ENCODE results near the gene ZFY. TPM values are rescaled to one million over a fixed set of nuclear protein-coding genes. Genes with fewer than 3 reads are reported as not detected.

The ZFY gene
- total RNA-seq, 1 experiment from 2014 or later: 3.5 TPM

GRCh38 chrY:2952912-2953311 is 17.7 kb downstream of the ZFY start:
- intact Hi-C loops (cut with micrococcal nuclease): no loop called here

More at GRCh38 chrY:2952912-2953311, 17.7 kb downstream of the ZFY start:
- Histone ChIP-seq H3K4me2 (ENCODE audit: low read length) (no peak overlapping the region), H3K36me3 (ENCODE audit: control insufficient read depth in 1 of 2, insufficient read depth in 2 of 2, low read length in 2 of 2) (no peaks in the 10 kb centered on the region), H3K9ac (ENCODE audit: low read length) (no peak overlapping the region), H3K9me3 (ENCODE audit: control insufficient read depth in 1 of 2, insufficient read depth in 1 of 2, low read depth in 1 of 2, low read length in 2 of 2) (no peaks in the 10 kb centered on the region), H3K4me1 (ENCODE audit: control insufficient read depth in 1 of 2, insufficient read depth in 2 of 2, low read length in 2 of 2) (no peaks in the 10 kb centered on the region), H3K27me3 (ENCODE audit: insufficient read depth, low read length) (no peaks in the 10 kb centered on the region), H3K9me2 (ENCODE audit: insufficient read depth) (no peaks in the 10 kb centered on the region), H3K79me2 (ENCODE audit: insufficient read depth, low read length) (no peaks in the 10 kb centered on the region), H2AFZ (ENCODE audit: low read depth, low read length, poor library complexity, severe bottlenecking) (no peak overlapping the region), H3K27ac (ENCODE audit: low read depth, low read length) (no peak overlapping the region), H3K4me3 (replicated peaks in 1 of 2; ENCODE audit: low read depth in 1 of 2, low read length in 2 of 2) (no peak overlapping the region), H4K20me1 (ENCODE audit: insufficient read depth) (no peaks in the 10 kb centered on the region)
- no peak for DNase-seq (ENCODE audit: low read depth, low spot score)
- CTCF ChIA-PET: no interaction called here
- no peak for TF ChIP-seq EZH2phosphoT487 (IDR thresholded peaks at IDR 0.05; ENCODE audit: borderline replicate concordance)
- no peak for TF ChIP-seq JUND (IDR thresholded peaks at IDR 0.05)
- TF ChIP-seq POLR2A (IDR thresholded peaks at IDR 0.05; ENCODE audit: borderline replicate concordance, extremely low read depth, insufficient read depth, insufficient read length): no peak
- TF ChIP-seq, protein P1, sequence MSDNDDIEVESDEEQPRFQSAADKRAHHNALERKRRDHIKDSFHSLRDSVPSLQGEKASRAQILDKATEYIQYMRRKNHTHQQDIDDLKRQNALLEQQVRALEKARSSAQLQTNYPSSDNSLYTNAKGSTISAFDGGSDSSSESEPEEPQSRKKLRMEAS (IDR thresholded peaks at IDR 0.05): no peak
- TF ChIP-seq TCF7L2 (IDR thresholded peaks at IDR 0.05; ENCODE audit: borderline replicate concordance, extremely low read depth, insufficient read depth, insufficient read length): no peak
- no peak for TF ChIP-seq CEBPB (IDR thresholded peaks at IDR 0.05; ENCODE audit: low read depth)
- TF ChIP-seq CBX3 (IDR thresholded peaks at IDR 0.05; ENCODE audit: low read depth): no peak
- TF ChIP-seq, protein P2, sequence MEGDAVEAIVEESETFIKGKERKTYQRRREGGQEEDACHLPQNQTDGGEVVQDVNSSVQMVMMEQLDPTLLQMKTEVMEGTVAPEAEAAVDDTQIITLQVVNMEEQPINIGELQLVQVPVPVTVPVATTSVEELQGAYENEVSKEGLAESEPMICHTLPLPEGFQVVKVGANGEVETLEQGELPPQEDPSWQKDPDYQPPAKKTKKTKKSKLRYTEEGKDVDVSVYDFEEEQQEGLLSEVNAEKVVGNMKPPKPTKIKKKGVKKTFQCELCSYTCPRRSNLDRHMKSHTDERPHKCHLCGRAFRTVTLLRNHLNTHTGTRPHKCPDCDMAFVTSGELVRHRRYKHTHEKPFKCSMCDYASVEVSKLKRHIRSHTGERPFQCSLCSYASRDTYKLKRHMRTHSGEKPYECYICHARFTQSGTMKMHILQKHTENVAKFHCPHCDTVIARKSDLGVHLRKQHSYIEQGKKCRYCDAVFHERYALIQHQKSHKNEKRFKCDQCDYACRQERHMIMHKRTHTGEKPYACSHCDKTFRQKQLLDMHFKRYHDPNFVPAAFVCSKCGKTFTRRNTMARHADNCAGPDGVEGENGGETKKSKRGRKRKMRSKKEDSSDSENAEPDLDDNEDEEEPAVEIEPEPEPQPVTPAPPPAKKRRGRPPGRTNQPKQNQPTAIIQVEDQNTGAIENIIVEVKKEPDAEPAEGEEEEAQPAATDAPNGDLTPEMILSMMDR (IDR thresholded peaks at IDR 0.05 in 2 of 3, conservative IDR thresholded peaks at IDR 0.05 in 1 of 3; ENCODE audit: borderline replicate concordance in 1 of 3, insufficient read depth in 1 of 3, low read depth in 2 of 3, low read length in 2 of 3): no peak
- no peak for TF ChIP-seq ZNF274 (IDR thresholded peaks at IDR 0.05; ENCODE audit: low read depth, low read length)
- no peak for TF ChIP-seq ZFX (IDR thresholded peaks at IDR 0.05)
- TF ChIP-seq REST (IDR thresholded peaks at IDR 0.05; ENCODE audit: low read depth): no peak
- TF ChIP-seq SRF (IDR thresholded peaks at IDR 0.05; ENCODE audit: low read depth): no peak
- TF ChIP-seq RAD21 (IDR thresholded peaks at IDR 0.05; ENCODE audit: low read depth): no peak
- TF ChIP-seq EGR1 (IDR thresholded peaks at IDR 0.05; ENCODE audit: low read depth): no peak
- TF ChIP-seq YY1 (IDR thresholded peaks at IDR 0.05; ENCODE audit: extremely low read depth, insufficient replicate concordance, low read depth, low read length): no peak
- TF ChIP-seq POLR2AphosphoS5 (IDR thresholded peaks at IDR 0.05; ENCODE audit: low read depth, low read length): no peak
- no peak for TF ChIP-seq SIN3A (IDR thresholded peaks at IDR 0.05; ENCODE audit: low read depth)
- no peak for TF ChIP-seq EZH2 (IDR thresholded peaks at IDR 0.05)
- no peak for TF ChIP-seq FOSL1 (IDR thresholded peaks at IDR 0.05; ENCODE audit: low read depth)
- POLR2A ChIA-PET: no interaction called here
- RAD21 ChIA-PET (ENCODE audit: low non-redundant PET in 1 of 2, low total read pairs in 2 of 2, uncharacterized antibody in 2 of 2, unreplicated experiment in 2 of 2): no interaction called here
- BruUV-seq (replicated peaks): no TSS peak
- no peak for ATAC-seq

Measured in HCT116 (cell line).